Keratinocyte (primary cell): ENCODE data around the gene GSTA1.

Experiments
- EZH2 ChIP-seq: IDR thresholded peaks from one replicate; pipeline ENCODE4 v1.6.1; 2012; ENCODE audit warnings: inconsistent platforms, mild to moderate bottlenecking, low read length, moderate library complexity
- TF ChIP-seq, protein P1 (sequence below), 3 experiments: IDR thresholded peaks in 1 of 3; conservative IDR thresholded peaks in 1 of 3; optimal IDR thresholded peaks in 1 of 3; 2 replicates in 2 of 3; 3 replicates in 1 of 3; pipeline versions ENCODE3 to v1.5.1; 2011; ENCODE audit warnings: low read length in 3 of 3, mild to moderate bottlenecking in 3 of 3, moderate library complexity in 2 of 3, control low read depth in 1 of 3, inconsistent platforms in 1 of 3; ENCODE audit not compliant: insufficient read depth in 2 of 3; ENCODE audit errors: extremely low read depth in 1 of 3

GRCh38 chr6:52749556-52750152, 54.0 kb downstream of the GSTA1 start:
- TF ChIP-seq, protein P1, sequence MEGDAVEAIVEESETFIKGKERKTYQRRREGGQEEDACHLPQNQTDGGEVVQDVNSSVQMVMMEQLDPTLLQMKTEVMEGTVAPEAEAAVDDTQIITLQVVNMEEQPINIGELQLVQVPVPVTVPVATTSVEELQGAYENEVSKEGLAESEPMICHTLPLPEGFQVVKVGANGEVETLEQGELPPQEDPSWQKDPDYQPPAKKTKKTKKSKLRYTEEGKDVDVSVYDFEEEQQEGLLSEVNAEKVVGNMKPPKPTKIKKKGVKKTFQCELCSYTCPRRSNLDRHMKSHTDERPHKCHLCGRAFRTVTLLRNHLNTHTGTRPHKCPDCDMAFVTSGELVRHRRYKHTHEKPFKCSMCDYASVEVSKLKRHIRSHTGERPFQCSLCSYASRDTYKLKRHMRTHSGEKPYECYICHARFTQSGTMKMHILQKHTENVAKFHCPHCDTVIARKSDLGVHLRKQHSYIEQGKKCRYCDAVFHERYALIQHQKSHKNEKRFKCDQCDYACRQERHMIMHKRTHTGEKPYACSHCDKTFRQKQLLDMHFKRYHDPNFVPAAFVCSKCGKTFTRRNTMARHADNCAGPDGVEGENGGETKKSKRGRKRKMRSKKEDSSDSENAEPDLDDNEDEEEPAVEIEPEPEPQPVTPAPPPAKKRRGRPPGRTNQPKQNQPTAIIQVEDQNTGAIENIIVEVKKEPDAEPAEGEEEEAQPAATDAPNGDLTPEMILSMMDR (optimal IDR thresholded peaks at IDR 0.05 in 1 of 3, IDR thresholded peaks at IDR 0.05 in 1 of 3, conservative IDR thresholded peaks at IDR 0.05 in 1 of 3; ENCODE audit: extremely low read depth in 1 of 3, insufficient read depth in 2 of 3, low read length in 3 of 3) = no peak
- TF ChIP-seq EZH2 = no peak
